DMS153 (cell line): Measurements from ENCODE around the gene SLC16A5.
"Not testable (repeated sequence)": the region's sequence is repeated elsewhere in the genome, so short reads cannot be mapped to it uniquely, and the experiment has no call there.

Source experiments
- DNase-seq: peaks from one replicate; lab custom pipeline; 2025; lab: John Stamatoyannopoulos, UW

The SLC16A5 gene

GRCh38 chr17:75133607-75134347, 46.0 kb downstream of the SLC16A5 start:
- not testable (repeated sequence) for DNase-seq

GRCh38 chr17:75135452-75135851, 47.7 kb downstream of the SLC16A5 start:
- no peak for DNase-seq

- no peak for DNase-seq
Observed at GRCh38 chr17:75135946-75136345, 48.2 kb downstream of the SLC16A5 start.

GRCh38 chr17:75137762-75138161, 50.0 kb downstream of the SLC16A5 start:
- not testable (repeated sequence) for DNase-seq

- no peak for DNase-seq
Observed at GRCh38 chr17:75138519-75138918, 50.8 kb downstream of the SLC16A5 start.

- no peak for DNase-seq
Observed at GRCh38 chr17:75142236-75142971, 54.6 kb downstream of the SLC16A5 start.

GRCh38 chr17:75144816-75145512, 57.2 kb downstream of the SLC16A5 start:
- DNase-seq: no peak

- no peak for DNase-seq
Observed at GRCh38 chr17:75146592-75146991, 58.8 kb downstream of the SLC16A5 start.

- DNase-seq: no peak
Observed at GRCh38 chr17:75147878-75148546, 60.3 kb downstream of the SLC16A5 start.

GRCh38 chr17:75151930-75152329, 64.2 kb downstream of the SLC16A5 start:
- DNase-seq: no peak

- DNase-seq: no peak
Observed at GRCh38 chr17:75152523-75152921, 64.8 kb downstream of the SLC16A5 start.

GRCh38 chr17:75152922-75153779, 65.4 kb downstream of the SLC16A5 start:
- DNase-seq: no peak

- no peak for DNase-seq
Observed at GRCh38 chr17:75153780-75154194, 66.0 kb downstream of the SLC16A5 start.

- DNase-seq: peak; percentile 99
Observed at GRCh38 chr17:75154195-75155106, 66.7 kb downstream of the SLC16A5 start, which contains the start of gene JPT1. Gene JPT1 (minus strand): TSS chr17:75154512. CDS start chr17:75154397, 115 bp downstream.

GRCh38 chr17:75155191-75155601, 67.4 kb downstream of the SLC16A5 start:
- no peak for DNase-seq
